HG03354 (cell line): ENCODE measurements around the gene GRID2IP.

ENCODE experiments used
- ATAC-seq: cut with Tn5 transposase; IDR thresholded peaks from one replicate; pipeline ENCODE4 v1.9.1; 2021; ENCODE audit warnings: mild to moderate bottlenecking; ENCODE audit not compliant: unreplicated experiment, poor library complexity, severe bottlenecking

The GRID2IP gene

DNA sequence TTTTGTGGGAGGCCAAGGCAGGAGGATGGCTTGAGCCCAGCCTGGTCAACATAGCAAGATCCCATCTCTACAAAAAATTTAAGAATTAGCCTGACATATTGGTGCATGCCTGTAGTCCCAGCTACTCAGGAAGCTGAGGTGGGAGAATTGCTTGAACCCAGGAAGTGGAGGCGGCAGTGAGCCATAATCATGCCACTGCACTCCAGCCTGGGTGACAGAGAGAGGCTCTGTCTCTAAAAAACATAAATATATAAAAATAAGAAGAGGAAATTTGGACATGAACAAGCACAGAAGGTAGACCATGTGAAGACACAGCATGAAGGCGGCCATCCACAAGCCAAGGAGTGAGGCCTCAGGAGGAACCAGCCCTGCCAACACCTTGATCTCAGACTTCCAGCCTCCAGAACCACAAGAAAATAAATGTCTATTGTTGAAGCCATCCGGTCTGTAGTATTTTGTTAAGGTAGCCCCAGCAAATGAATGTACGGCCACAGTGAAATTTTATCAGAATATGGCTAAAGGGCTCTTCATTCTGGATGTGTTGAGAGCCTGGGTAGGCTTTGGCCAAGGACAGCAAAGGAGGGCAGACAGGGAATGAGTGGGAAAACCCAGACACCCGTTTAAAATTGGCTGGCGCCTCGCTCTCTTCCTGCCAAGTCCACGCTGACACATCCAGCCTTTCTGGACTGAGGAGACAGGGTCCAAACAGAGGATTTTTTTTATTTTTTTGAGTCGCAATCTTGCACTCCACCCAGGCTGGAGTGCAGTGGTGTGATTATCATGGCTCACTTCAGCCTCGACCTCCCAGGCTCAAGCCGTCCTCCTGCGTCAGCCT is 12.9 kb upstream of the GRID2IP start:
- no peak for ATAC-seq

DNA sequence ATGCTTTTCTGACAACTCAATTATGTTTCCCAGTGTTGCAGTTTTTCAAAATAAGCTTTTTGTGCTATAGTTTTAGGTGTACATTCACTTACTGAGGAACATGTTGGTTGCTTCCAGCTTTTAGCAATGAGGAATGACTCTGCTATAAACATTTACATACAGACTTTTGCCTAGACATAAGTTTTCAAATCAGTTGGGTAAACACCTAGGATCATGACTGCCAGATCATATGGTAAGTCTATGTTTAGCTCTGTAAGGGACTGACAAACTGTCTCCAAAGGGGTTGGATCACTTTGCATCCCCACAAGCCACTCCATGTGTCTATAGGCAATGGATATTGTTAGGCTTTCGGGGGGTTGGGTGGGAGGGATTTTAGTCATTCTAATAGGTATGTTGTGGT is 10.8 kb upstream of the GRID2IP start:
- no peak for ATAC-seq

DNA sequence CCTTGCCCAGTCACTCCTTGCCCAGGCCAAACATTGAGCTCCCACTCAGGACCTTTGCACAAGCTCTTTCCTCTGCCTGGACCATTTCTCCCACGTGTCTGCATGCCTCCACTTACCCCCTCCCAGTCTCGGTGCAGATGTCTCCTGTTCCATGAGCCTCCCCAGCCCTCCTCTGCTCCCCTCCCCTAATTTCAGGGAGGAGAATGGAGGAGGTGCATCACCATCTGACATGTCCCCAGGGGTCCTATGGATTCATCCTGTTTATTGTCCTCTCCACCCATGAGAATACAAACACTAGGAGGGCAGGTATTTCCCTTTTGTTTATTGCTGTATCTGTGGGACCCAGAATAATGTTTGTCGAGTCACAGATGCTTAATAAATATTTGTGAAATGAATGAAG is 8.6 kb upstream of the GRID2IP start:
- ATAC-seq, result no peak

DNA sequence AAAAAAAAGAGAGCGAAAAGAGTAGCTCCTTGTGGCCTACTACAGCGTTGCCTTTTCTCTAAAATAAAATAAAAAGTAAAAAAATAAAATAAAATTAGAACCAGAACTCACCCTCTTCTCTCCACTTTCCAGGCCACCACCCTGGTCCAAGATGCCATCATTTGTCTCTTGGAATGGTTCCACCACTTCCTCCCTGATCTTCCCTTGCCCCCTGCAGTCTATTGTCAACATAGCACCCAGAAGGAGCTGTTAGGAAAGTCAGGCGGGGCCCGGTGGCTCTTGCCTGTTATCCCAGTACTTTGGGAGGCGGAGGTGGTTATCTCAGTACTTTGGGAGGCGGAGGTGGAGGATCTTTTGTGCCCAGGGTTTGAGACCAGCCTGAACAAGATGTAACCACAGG is 7.6 kb upstream of the GRID2IP start:
- no peak for ATAC-seq

DNA sequence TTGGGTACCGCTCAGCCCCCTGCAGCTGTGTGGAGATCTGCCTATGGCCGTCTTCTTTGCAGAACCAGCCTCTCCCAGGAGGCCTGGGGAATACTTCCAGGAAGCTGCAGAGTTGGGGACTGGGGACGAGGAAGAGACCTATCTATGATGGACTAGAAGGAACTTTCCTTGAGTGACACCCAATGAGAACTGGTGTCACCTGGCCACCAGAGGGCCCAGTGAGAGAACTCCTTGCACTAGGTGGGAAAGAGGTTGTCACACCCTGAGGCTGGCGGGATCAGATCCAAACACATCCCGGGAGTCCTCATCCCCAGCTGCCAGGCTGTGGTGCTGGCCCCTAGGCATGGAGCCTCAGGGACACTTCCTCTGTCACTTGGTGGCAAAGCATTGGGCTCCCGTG is 4.9 kb upstream of the GRID2IP start:
- no peak for ATAC-seq

DNA sequence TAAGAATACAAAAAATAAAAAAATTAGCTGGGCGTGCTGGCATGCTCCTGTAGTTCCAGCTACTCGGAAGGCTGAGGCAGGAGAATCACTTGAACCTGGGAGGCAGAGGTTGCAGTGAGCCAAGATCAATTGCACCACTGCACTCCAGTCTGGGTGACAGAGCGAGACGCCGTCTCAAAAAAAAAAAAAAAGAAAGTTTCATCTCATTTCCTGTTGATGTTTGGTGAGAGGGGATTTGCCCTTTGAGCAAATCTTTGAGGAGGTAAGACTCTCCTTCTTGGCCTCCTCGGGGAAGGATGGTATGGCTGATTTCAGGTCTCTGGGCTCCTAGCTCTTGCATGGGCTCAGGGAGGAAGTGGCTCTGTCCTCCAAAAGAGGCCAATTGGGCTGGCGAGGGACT is 3.6 kb upstream of the GRID2IP start:
- no peak for ATAC-seq

DNA sequence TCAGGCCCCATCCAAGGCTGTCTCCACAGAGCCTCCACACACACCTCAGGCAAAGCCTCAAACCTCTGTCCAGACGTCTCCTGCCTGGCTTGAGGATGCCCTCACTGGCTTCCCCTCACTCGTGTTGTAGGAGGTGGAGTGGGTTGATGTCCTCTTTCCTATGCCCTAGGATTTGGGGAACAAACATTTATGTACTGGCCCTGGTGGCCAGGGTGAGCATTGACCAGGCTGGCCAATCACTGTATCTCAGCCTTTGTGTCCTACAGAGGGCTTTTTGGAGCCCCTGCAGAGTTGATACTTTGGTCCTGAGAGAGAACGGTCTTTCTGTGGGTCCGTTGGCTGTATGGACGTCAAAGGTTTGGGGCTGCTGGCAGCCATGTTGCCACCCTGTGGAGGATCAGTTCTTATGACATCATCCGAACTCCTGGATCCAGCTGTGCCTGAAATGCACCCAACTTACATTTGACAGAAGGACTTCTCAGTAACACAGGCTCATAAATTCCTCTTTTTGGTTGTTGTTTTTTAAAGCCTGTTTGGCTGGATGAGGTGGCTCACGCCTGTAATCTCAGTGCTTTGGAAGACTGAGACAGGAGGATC is 2.3 kb upstream of the GRID2IP start:
- ATAC-seq, result no peak

DNA sequence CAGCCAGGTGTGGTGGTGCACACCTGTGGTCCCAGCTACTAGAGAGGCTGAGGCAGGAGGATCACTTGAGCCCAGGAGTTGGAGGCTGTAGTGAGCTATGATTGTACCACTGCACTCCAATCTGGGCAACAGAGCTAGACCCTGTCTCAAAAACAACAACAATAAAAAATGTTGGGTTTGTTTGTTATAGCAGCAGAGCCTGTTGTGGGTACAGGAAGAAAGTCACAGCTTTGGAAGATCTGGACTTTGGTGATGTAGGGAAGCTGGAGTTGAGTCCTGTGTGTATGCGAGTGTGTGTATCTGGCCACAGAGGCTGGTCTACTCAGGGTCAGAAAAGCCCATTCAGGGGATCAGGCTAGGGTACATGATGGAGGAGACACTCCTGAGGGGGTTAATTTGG is 3.9 kb downstream of the GRID2IP start:
- ATAC-seq, result no peak

DNA sequence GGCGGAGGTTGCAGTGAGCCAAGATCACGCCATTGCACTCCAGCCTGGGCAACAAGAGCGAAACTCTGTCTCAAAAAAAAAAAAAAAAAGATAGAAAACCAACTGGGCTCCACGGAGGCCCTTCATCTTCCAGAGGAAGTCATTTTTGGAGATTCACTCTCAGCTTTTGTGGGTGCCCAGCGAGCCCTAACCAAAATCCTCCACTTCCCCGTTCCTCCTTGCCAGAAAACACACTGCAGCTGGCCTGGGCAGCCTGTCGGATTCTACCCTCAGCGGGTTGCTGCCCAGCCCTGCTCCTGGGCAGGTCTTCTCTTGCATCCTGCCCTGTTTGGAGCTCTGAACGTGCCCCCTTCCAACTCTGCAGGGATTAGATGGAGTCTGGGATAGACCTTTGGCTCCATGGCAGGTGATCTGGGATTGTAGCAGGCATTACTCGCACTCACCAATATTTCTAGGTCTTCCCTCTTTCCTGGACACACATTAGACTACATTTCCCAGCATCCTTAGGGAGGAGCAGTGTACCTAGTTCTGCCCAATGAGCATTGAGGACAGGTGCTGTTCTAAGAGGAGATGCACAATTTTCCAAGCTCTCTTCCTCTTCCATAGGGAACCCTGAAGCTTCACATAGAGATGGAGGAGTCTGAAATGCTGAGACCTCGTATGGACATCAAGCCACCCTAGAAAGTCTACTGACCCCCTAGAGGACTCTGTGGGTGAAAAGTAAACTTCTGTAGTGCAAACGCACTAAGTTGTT is 4.6 kb downstream of the GRID2IP start:
- no peak for ATAC-seq

DNA sequence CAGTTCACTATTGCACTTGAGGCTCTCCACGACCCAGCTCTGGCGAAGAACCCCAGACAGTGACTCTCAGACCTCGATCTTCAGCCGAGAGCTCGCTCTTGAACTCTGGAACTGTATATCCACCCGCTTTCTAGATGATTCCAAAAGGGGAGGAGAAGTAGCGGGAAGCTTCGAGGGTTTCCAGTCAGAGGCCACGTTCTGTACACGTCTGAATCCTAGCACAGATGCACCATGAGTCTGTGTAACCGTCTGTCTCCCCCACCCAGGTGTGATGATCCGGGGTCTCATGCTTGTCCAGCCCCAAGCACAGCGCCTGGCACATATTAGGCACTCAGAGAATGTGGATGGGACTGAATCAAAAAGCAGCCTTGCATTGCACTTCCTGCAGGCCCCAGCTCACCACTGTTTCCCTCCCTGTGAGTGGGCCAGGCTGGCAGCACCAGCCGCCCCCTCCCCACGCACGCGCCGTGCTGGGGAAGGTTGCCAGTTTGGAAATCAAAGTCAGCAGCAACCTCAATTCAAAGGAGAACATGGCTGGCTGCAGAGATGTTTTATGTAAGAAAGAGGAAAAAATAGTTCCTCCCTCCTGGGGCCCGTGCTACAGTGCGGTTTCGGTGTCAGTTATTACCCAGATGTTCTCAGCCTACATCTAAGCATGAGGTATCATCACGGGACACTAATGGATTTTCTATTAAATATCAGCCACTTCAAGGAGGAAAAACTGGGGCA is 5.7 kb downstream of the GRID2IP start:
- no peak for ATAC-seq

DNA sequence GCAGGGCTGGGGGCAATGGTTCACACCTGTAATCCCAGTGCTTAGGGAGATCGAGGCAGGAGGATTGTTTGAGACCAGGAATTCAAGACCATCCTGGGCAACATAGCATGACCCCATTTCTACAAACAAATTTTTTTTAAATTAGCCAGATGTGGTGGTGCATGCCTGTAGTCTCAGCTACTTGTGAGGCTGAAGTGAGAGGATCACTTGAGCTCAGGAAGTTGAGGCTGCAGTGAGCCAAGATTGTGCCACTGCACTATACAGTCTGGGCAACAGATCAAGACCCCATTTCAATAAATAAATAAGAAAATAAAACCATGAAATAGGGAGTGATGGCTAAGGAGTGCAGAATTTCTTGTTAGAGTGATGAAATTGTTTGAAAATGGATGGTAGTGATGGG is 8.9 kb downstream of the GRID2IP start:
- ATAC-seq, result no peak

DNA sequence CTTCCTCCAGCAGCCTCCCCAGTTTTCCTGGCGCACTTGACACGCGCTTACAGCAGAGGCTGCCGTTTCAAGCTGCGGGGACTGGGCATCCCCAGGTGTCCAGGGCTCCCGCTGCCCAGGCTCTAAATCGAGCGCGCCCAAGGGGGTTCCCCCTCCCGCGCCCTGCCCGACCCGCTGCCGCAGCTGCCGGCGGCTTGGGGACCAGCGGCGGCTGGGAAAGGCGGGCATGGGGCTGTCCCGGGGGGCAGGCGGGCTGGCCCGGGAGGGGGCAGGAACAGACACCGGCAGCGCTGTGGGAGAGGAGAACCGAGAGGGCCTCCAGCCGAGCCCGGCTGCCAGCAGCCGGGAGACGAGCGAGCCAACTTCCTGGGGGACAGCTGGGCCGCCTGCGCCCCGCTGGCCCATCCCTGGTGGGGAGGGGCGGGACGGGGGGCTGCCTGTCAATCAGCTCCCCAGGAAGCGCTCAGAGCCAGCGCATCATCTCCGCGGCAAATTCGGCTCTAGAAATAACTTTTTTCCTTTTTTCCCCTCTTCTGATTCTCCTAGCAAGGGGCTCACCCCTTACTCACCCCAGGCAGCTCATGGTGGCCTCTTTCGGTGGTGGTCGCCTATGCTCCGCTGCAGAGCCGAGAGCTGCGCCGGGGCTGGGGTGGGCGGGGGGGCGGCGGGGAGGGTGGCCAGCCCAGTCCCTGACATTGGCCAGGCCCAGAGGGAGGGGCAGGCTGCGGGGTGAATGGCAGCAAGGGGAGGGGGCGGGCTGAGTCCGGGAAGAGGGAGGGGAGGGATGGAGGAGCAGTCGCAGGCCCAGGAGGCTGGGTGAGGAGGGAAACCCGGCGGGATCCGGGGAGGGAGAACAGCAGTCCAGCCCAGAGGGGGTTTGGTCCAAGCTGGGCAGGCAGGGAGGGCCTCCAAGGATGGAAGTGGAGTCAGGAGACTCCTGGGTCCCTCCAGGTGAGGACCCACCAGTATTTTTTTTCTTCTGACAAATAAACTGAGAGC is 14.7 kb downstream of the GRID2IP start:
- no peak for ATAC-seq

DNA sequence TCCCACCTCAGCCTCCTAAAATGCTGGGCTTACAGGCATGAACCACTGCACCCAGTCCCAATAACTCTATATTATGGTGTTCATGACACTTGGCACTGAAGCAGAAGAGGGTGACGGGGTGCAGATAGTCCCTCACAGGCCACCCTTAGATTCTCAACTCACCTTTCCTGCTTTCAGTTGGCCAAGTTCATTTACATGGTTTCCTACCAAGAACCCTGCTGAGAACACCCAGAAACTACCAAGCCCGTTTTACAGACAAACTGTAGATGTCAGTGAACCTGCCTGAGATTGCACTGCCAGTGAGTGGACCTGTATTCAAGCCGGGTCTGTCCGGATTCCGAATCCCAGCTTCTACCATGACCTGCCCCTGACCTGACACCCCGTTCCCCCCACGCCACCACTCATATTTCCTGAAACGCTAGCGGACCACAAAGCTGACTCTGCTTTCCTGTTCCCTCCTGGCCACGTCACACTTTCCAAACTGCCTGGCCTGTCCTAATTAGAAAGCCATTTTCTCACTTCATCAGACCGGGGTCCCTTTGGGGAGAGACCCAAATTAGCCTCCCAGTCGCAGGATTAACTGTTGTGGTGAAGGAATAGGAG is 17.3 kb downstream of the GRID2IP start:
- peak; percentile 48 for ATAC-seq

DNA sequence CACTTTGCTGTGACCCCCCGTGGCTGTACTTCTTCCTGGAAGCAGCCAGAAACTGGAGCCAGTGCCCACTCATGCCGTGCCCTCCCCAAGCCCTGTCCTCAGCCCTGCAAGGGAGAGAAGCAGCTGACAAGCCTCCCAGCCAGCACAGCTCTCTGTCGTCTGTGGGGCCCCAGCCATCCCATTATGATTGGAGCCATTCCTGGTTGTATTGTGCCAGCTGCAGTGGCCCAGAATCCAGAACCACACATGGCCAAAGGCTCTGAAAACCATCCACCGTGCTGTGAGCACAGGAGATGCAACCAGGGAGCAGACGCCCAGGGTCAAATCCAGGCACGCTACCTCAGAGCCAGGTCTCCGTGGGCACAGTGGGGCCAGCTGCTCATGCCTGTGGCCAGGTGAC is 18.7 kb downstream of the GRID2IP start:
- ATAC-seq, result no peak

DNA sequence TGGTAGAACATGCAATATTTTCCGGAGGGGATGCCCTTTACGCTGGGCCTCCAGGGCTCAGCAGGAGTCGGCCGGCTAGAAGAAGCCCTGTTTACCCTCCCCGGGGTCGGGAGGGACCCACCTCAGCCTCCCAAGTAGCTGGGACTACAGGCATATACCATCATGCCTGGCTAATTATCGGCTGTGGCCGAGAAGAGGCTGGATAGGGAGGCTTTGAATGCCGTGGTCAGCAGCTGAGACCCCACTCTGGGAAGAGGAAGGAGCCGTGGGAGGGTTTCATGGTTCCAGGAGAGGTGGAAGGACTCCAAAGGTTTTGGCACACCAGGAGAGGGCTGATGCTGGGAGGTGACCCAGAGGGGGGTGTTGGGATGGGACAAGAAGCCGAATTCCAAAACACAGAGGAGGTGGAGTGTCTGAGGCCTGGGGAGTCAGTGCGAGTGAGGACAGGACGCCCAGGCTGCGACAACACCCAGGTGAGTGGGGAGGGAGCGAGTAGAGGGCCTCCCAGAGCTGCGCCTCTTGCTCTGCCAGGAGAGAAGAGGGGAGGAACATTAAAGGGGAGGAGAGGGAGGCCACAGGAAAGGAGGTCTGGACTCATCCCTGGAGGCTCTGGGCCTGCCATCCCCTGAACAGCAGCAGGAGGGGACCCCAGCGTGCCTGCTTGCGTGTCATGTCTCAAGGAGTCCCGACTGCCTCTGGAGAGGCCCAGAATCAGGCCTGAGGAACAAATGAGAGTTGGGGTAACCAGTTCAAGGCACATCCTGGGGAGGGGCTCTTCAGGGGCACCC is 19.6 kb downstream of the GRID2IP start:
- no peak for ATAC-seq

DNA sequence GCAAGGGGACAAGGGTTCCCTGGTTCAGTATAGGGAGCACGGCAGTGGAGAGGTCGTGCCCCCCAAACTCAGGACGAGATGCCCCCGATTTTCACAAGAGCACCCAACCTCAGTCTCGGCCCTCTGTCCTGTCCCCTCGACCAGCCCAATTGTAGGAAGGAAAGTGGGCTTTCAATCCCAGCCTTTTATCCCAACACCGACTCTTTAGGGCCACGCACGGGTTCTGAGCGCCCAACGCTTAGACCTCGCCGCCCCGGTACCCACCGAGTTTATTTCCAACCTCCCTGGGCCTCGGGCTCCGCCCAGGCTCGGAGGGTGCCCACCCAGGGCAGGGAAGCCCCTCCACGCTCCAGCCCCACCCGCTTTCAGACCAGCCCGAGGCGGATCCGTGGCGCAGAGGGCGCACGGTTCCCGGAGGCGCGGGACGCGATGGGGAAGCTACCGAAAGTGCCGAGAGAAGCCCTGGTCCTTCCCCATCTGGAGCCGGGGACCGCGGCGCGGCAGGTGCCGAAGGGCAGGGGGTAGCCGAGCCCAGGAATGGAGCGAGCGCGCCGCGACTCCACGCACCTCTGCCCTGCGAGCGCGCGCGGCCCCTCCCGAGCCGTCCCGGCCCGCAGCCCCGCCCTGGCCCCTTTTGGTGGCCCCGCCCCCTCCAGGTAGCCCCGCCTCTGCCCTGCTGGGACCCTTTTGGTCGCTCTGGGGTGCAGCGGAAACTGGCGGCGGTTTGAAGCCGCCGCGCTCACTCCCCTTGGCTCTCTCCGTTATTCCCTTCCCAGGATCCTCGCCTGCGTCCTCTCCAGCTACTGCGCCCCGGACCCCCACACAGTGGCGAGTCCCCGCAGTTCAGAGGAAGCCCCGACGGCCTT is 20.4 kb downstream of the GRID2IP start:
- ATAC-seq, result no peak

DNA sequence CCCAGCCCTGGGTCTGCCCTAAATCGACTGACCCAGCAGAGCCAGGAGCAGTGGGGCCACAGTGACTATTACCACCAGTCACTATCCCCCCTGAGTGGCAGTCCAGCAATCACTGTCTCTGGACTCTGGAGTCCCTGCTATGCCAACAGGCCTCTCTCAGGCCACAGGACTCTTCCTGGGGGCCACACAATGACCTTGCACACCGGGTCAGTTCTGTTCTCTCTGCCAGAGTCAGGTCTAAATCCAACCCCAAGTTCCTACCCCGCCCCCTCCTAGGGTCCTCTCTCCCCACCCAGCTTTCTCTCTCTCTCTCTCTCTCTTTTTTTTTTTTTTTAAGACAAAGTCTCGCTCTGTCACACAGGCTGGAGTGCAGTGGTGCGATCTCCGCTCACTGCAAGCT is 21.6 kb downstream of the GRID2IP start:
- no peak for ATAC-seq
